H1 (cell line): ENCODE measurements around the gene NDUFS3. TPM values are rescaled to one million over a fixed set of nuclear protein-coding genes. Genes with fewer than 3 reads are reported as not detected.

Experiments used
- CTCF ChIA-PET: fragments of 300-600 bp; sonication (Branson Sonifier 250); formaldehyde crosslinking; loops from one replicate; lab custom pipeline; 2021; ENCODE audit not compliant: partially characterized antibody; lab: Charles Lee
- POLR2A ChIA-PET: fragments of 300-600 bp; sonication (Branson Sonifier 250); formaldehyde crosslinking; loops from one replicate; lab custom pipeline; 2021; ENCODE audit warnings: inconsistent platforms; ENCODE audit not compliant: partially characterized antibody; lab: Charles Lee
- DNase-seq, 2 experiments: peaks; one replicate each; pipeline versions ENCODE4 v3.0.0 to v3.0.0-alpha.2; 2010 to 2022; ENCODE audit warnings: low spot score in 2 of 2, low read depth in 1 of 2, mixed read lengths in 1 of 2
- FAIRE-seq: peaks from 2 replicates; lab custom pipeline; 2011; peaks lifted over from hg19 to GRCh38; lab: Jason Lieb, UNC
- H2AFZ ChIP-seq: 2 replicates; pipeline ENCODE4 v1.8.1; 2012; ENCODE audit warnings: low read length, inconsistent platforms
- H2AK5ac ChIP-seq: 2 replicates; pipeline ENCODE4 v1.6.1; 2013; ENCODE audit warnings: low read depth, low read length
- H2BK120ac ChIP-seq: replicated peaks from 2 replicates; pipeline ENCODE3; 2013; ENCODE audit warnings: low read depth, low read length, inconsistent platforms
- H2BK12ac ChIP-seq: 2 replicates; pipeline ENCODE4 v1.6.1; 2013; ENCODE audit warnings: low read depth, low read length
- H2BK15ac ChIP-seq: 2 replicates; pipeline ENCODE4 v1.6.1; 2013; ENCODE audit warnings: low read length
- H2BK20ac ChIP-seq: 2 replicates; pipeline ENCODE4 v1.6.1; 2013; ENCODE audit warnings: low read length
- H2BK5ac ChIP-seq: 2 replicates; pipeline ENCODE4 v1.6.1; 2013; ENCODE audit warnings: low read depth, low read length
- H3K14ac ChIP-seq: 2 replicates; pipeline ENCODE4 v1.6.1; 2013; ENCODE audit warnings: inconsistent platforms; ENCODE audit not compliant: insufficient read length
- H3K18ac ChIP-seq: 2 replicates; pipeline ENCODE4 v1.6.1; 2013; ENCODE audit warnings: low read length; ENCODE audit errors: extremely low read depth
- H3K23ac ChIP-seq: 2 replicates; pipeline ENCODE4 v1.6.1; 2013; ENCODE audit warnings: inconsistent platforms; ENCODE audit not compliant: insufficient read length
- H3K23me2 ChIP-seq: 2 replicates; pipeline ENCODE4 v1.6.1; 2013; ENCODE audit warnings: low read depth, low read length
- H3K27ac ChIP-seq: 2 replicates; pipeline ENCODE4 v1.6.1; 2011; ENCODE audit warnings: low read depth, low read length, inconsistent platforms
- H3K27me3 ChIP-seq, 4 experiments: replicated peaks in 1 of 4; 1 replicate in 1 of 4; 2 replicates in 3 of 4; pipeline versions ENCODE4 v1.6.1 to v1.8.1; 2011 to 2013; ENCODE audit warnings: low read length in 3 of 4, mild to moderate bottlenecking in 3 of 4, inconsistent platforms in 2 of 4, mixed read lengths in 2 of 4, moderate library complexity in 1 of 4; ENCODE audit not compliant: control insufficient read depth in 3 of 4, insufficient read depth in 3 of 4; ENCODE audit errors: extremely low read depth in 1 of 4
- H3K36me3 ChIP-seq, 4 experiments: 2 replicates each; pipeline versions ENCODE4 v1.6.1 to v1.8.1; 2011 to 2013; ENCODE audit warnings: mild to moderate bottlenecking in 4 of 4, low read length in 3 of 4, moderate library complexity in 2 of 4, control low read depth in 1 of 4, inconsistent platforms in 1 of 4; ENCODE audit not compliant: insufficient read depth in 4 of 4, control insufficient read depth in 2 of 4
- H3K4ac ChIP-seq: replicated peaks from 2 replicates; pipeline ENCODE3; 2013; ENCODE audit warnings: low read length, low read depth, mixed read lengths, inconsistent platforms; ENCODE audit not compliant: insufficient read length
- H3K4me1 ChIP-seq, 4 experiments: replicated peaks in 1 of 4; 1 replicate in 1 of 4; 2 replicates in 3 of 4; pipeline versions ENCODE4 v1.6.1 to v1.8.1; 2011 to 2013; ENCODE audit warnings: low read length in 3 of 4, inconsistent platforms in 2 of 4, mixed read lengths in 1 of 4; ENCODE audit not compliant: insufficient read depth in 4 of 4, control insufficient read depth in 3 of 4
- H3K4me2 ChIP-seq, 2 experiments: 2 replicates each; pipeline versions ENCODE4 v1.6.1 to v1.8.1; 2011 to 2013; ENCODE audit warnings: low read depth in 2 of 2, low read length in 2 of 2, control low read depth in 1 of 2, inconsistent platforms in 1 of 2, mild to moderate bottlenecking in 1 of 2; ENCODE audit not compliant: insufficient read depth in 1 of 2
- H3K4me3 ChIP-seq, 4 experiments: fragments of 200-600, 300-600 bp in 1 of 4; sonication (generic), shearing (Covaris generic), sonication (Bioruptor Twin) in 1 of 4; 2 replicates each; pipeline versions ENCODE4 v1.5.1 to v1.8.1; 2011 to 2016; ENCODE audit warnings: low read length in 4 of 4, low read depth in 3 of 4, control low read depth in 2 of 4, inconsistent platforms in 2 of 4, mild to moderate bottlenecking in 2 of 4, mixed read lengths in 1 of 4, moderate library complexity in 1 of 4; ENCODE audit not compliant: insufficient read depth in 2 of 4; ENCODE audit errors: extremely low read depth in 1 of 4
- H3K56ac ChIP-seq: replicated peaks from 2 replicates; pipeline ENCODE3; 2013; ENCODE audit warnings: low read depth, mild to moderate bottlenecking, mixed read lengths, low read length, inconsistent platforms; ENCODE audit not compliant: insufficient read length
- H3K79me1 ChIP-seq: 2 replicates; pipeline ENCODE4 v1.6.1; 2013; ENCODE audit warnings: low read depth, low read length, control low read depth
- H3K79me2 ChIP-seq, 2 experiments: 2 replicates each; pipeline versions ENCODE4 v1.6.1 to v1.8.1; 2012 to 2013; ENCODE audit warnings: low read length in 2 of 2, mild to moderate bottlenecking in 2 of 2, inconsistent platforms in 1 of 2; ENCODE audit not compliant: insufficient read depth in 2 of 2, control insufficient read depth in 1 of 2
- H3K9ac ChIP-seq, 4 experiments: replicated peaks in 1 of 4; 1 replicate in 1 of 4; 2 replicates in 3 of 4; pipeline versions ENCODE4 v1.6.1 to v1.8.1; 2011 to 2013; ENCODE audit warnings: low read depth in 3 of 4, low read length in 3 of 4, control low read depth in 2 of 4, mild to moderate bottlenecking in 2 of 4, moderate library complexity in 2 of 4, inconsistent platforms in 1 of 4; ENCODE audit errors: extremely low read depth in 1 of 4
- H3K9me3 ChIP-seq, 2 experiments: 2 replicates each; pipeline versions ENCODE4 v1.6.1 to v1.8.1; 2012 to 2013; ENCODE audit warnings: mild to moderate bottlenecking in 2 of 2, moderate library complexity in 2 of 2, control low read depth in 1 of 2, inconsistent platforms in 1 of 2, low read depth in 1 of 2, low read length in 1 of 2, mixed read lengths in 1 of 2; ENCODE audit not compliant: insufficient read depth in 2 of 2
- H4K20me1 ChIP-seq, 2 experiments: replicated peaks in 1 of 2; 2 replicates each; pipeline versions ENCODE3 to v1.8.1; 2011 to 2013; ENCODE audit warnings: inconsistent platforms in 2 of 2, low read length in 2 of 2, mild to moderate bottlenecking in 1 of 2; ENCODE audit not compliant: insufficient read depth in 2 of 2, control insufficient read depth in 1 of 2
- H4K5ac ChIP-seq: 2 replicates; pipeline ENCODE4 v1.6.1; 2013; ENCODE audit warnings: low read length, low read depth, mixed read lengths, inconsistent platforms; ENCODE audit not compliant: insufficient read length
- H4K8ac ChIP-seq: 2 replicates; pipeline ENCODE4 v1.8.0; 2013; ENCODE audit warnings: mild to moderate bottlenecking, moderate library complexity, low read length, inconsistent platforms; ENCODE audit not compliant: insufficient read depth; ENCODE audit errors: extremely low read depth
- H4K91ac ChIP-seq: replicated peaks from 2 replicates; pipeline ENCODE3; 2013; ENCODE audit warnings: low read length, mixed read lengths, inconsistent platforms; ENCODE audit not compliant: insufficient read length
- E2F6 ChIP-seq: IDR thresholded peaks from 2 replicates; pipeline ENCODE4 v1.6.1; 2012; ENCODE audit warnings: inconsistent platforms
- RNF2 ChIP-seq: fragments of 200-900, 300-1000 bp; sonication (generic); IDR thresholded peaks from 2 replicates; pipeline ENCODE4 v1.7.1; 2016; ENCODE audit warnings: borderline replicate concordance, low read depth, mild to moderate bottlenecking, antibody characterized with exemption, low read length; ENCODE audit not compliant: poor library complexity, severe bottlenecking; ENCODE audit errors: missing control alignments
- TEAD4 ChIP-seq: IDR thresholded peaks from 2 replicates; pipeline ENCODE4 v1.6.1; 2012; ENCODE audit warnings: low read depth, low read length, inconsistent platforms, mixed read lengths
- WGBS, 2 experiments: shearing (Covaris generic) in 1 of 2; methylation state at CpG; one replicate each; pipeline versions ENCODE4 v1.1.6 to v1.1.7; 2013 to 2015; ENCODE audit warnings: low lambda C conversion rate in 2 of 2, mixed read lengths in 2 of 2, inconsistent platforms in 1 of 2, low coverage in 1 of 2, missing lambda C conversion rate in 1 of 2; ENCODE audit not compliant: insufficient replicate concordance in 2 of 2, insufficient coverage in 1 of 2, insufficient read length in 1 of 2; ENCODE audit errors: extremely low coverage in 1 of 2, missing lambda C conversion rate in 1 of 2; 5-methylcytosine and 5-hydroxymethylcytosine counted together
- polyA plus RNA-seq, 7 experiments: library from polyadenylated mRNA; depleted of rRNA in 3 of 7; stranded (reverse) in 5 of 7; unstranded in 2 of 7; fragments of >200 nt in 5 of 7; fragments of 200-250 nt in 2 of 7; gene quantifications; 1 replicate in 5 of 7; 2 replicates in 1 of 7; 4 replicates in 1 of 7; pipeline versions ENCODE4 v1.2.1 to v1.2.3, GENCODE V29; 2011 to 2013; ENCODE audit warnings: missing spikeins in 2 of 7, mixed read lengths in 2 of 7
- total RNA-seq: library from RNA; stranded (reverse); fragmentation: NEBNext Ultra II Directional; extraction: Animal tissue kit (Norgen Biotek cat#: 25700); gene quantifications from 2 replicates; pipeline ENCODE4 v1.2.1, GENCODE V29; 2021

The NDUFS3 gene
- total and polyA plus RNA-seq, 2 of the 8 experiments (the other 6 are each of a cell fraction or from before 2014, with no cell fraction given): 135 to 241 TPM

GRCh38 chr11:47606731-47607130 lies 27.9 kb downstream of the NDUFS3 start:
- H2BK120ac ChIP-seq: no peak overlapping the region
- H3K4ac ChIP-seq: no peak overlapping the region
- no peaks in the 10 kb centered on the region for H3K27me3 ChIP-seq
- H3K36me3 ChIP-seq: no peaks in the 10 kb centered on the region; a peak in 1 of 8 replicates
- H2BK12ac ChIP-seq: no peak overlapping the region
- H4K8ac ChIP-seq: no peak overlapping the region
- no peak overlapping the region for H3K18ac ChIP-seq
- H3K4me1 ChIP-seq: no peaks in the 10 kb centered on the region; a peak in 1 of 7 replicates
- no peak overlapping the region for H2BK5ac ChIP-seq
- H2AK5ac ChIP-seq: no peak overlapping the region
- H3K4me3 ChIP-seq: no peak overlapping the region
- no peak overlapping the region for H3K56ac ChIP-seq
- H4K91ac ChIP-seq: no peak overlapping the region
- no peaks in the 10 kb centered on the region for H3K9me3 ChIP-seq
- H4K20me1 ChIP-seq: no peaks in the 10 kb centered on the region
- 63% methylated on average over 5 of the region's 5 CpGs; no CpG with 5 or more reads in 1 of the 2 experiments for WGBS, 2 experiments
- peak overlapping the region in 1 of 4 experiments; percentile 5; a peak in 1 of 7 replicates for H3K9ac ChIP-seq
- no peak for DNase-seq
- H3K14ac ChIP-seq: no peak overlapping the region
- no peak overlapping the region for H3K27ac ChIP-seq
- no peak overlapping the region for H2BK15ac ChIP-seq
- H3K79me1 ChIP-seq: no peaks in the 10 kb centered on the region
- ChIA-PET POLR2A (interaction anchor here (0.6 to 2.9 kb wide), 5 partner anchors 9 to 23 kb away, joined by 3 to 14 read pairs (median 5); partner anchors contain the start of gene FAM180B), CTCF (interaction anchor here (0.9 to 3.7 kb wide), 4 partner anchors 10 to 54 kb away, joined by 3 to 17 read pairs (median 6); no protein-coding TSS in a partner anchor)
- no peaks in the 10 kb centered on the region for H3K79me2 ChIP-seq
- H4K5ac ChIP-seq: no peak overlapping the region
- TF ChIP-seq E2F6 (no peak), RNF2 (no peak), TEAD4 (no peak)
- no peak overlapping the region for H3K4me2 ChIP-seq
- FAIRE-seq: no peak
- no peak overlapping the region for H2AFZ ChIP-seq
- no peaks in the 10 kb centered on the region for H3K23me2 ChIP-seq
- H3K23ac ChIP-seq: no peak overlapping the region
- H2BK20ac ChIP-seq: no peak overlapping the region
